Neuronal stem cell (in vitro differentiated cells): Measurements from ENCODE around the gene CYGB.

Experiments used
- DNase-seq: peaks from one replicate; pipeline ENCODE4 v3.0.0-alpha.2; 2013; ENCODE audit warnings: low spot score
- H2AFZ ChIP-seq: one replicate; pipeline ENCODE4 v1.6.1; 2013; ENCODE audit warnings: mild to moderate bottlenecking, low read length, inconsistent platforms
- H2AK5ac ChIP-seq: 2 replicates; pipeline ENCODE4 v1.6.1; 2013; ENCODE audit warnings: low read depth, mild to moderate bottlenecking, inconsistent platforms, low read length, moderate library complexity, mixed read lengths
- H2BK120ac ChIP-seq: 2 replicates; pipeline ENCODE4 v1.6.1; 2013; ENCODE audit warnings: low read depth, mild to moderate bottlenecking, inconsistent platforms, low read length, moderate library complexity, mixed read lengths
- H2BK12ac ChIP-seq: one replicate; pipeline ENCODE4 v1.6.1; 2013; ENCODE audit warnings: low read length, inconsistent platforms
- H2BK15ac ChIP-seq: 2 replicates; pipeline ENCODE4 v1.6.1; 2013; ENCODE audit warnings: mild to moderate bottlenecking, low read length, inconsistent platforms, mixed read lengths
- H2BK5ac ChIP-seq: one replicate; pipeline ENCODE4 v1.6.1; 2013; ENCODE audit warnings: inconsistent platforms, mild to moderate bottlenecking, low read length, moderate library complexity
- H3K14ac ChIP-seq: one replicate; pipeline ENCODE4 v1.6.1; 2013; ENCODE audit warnings: low read length, inconsistent platforms
- H3K18ac ChIP-seq: 2 replicates; pipeline ENCODE4 v1.6.1; 2013; ENCODE audit warnings: low read length, inconsistent platforms
- H3K23ac ChIP-seq: 2 replicates; pipeline ENCODE4 v1.6.1; 2013; ENCODE audit warnings: low read depth, mild to moderate bottlenecking, mixed read lengths, low read length, inconsistent platforms; ENCODE audit not compliant: poor library complexity
- H3K27ac ChIP-seq: replicated peaks from 3 replicates; pipeline ENCODE4 v1.5.1; 2013; ENCODE audit warnings: low read length, inconsistent platforms
- H3K27me3 ChIP-seq, 3 experiments: 2 replicates each; pipeline ENCODE4 v1.6.1; 2013; ENCODE audit warnings: low read length in 3 of 3, mild to moderate bottlenecking in 2 of 3, inconsistent platforms in 1 of 3, low read depth in 1 of 3, mixed read lengths in 1 of 3, moderate library complexity in 1 of 3; ENCODE audit not compliant: control insufficient read depth in 3 of 3, insufficient read depth in 3 of 3
- H3K36me3 ChIP-seq, 2 donors: replicated peaks in 1 of 2; 2 replicates each; pipeline ENCODE4 v1.6.1; 2013; ENCODE audit warnings: low read length in 2 of 2; ENCODE audit not compliant: control insufficient read depth in 2 of 2, insufficient read depth in 2 of 2
- H3K4ac ChIP-seq: 2 replicates; pipeline ENCODE4 v1.6.1; 2013; ENCODE audit warnings: inconsistent platforms, mild to moderate bottlenecking, low read length, moderate library complexity
- H3K4me1 ChIP-seq, 2 donors: 1 replicate in 1 of 2; 2 replicates in 1 of 2; pipeline ENCODE4 v1.6.1; 2013; ENCODE audit warnings: low read length in 2 of 2, low read depth in 1 of 2; ENCODE audit not compliant: control insufficient read depth in 2 of 2, insufficient read depth in 1 of 2
- H3K4me2 ChIP-seq: one replicate; pipeline ENCODE4 v1.6.1; 2013; ENCODE audit warnings: mild to moderate bottlenecking, low read length, inconsistent platforms; ENCODE audit not compliant: insufficient read depth, poor library complexity, severe bottlenecking
- H3K4me3 ChIP-seq, 2 donors: 2 replicates each; pipeline ENCODE4 v1.5.1; 2013; ENCODE audit warnings: low read length in 2 of 2, mild to moderate bottlenecking in 2 of 2, inconsistent platforms in 1 of 2, moderate library complexity in 1 of 2
- H3K79me1 ChIP-seq: one replicate; pipeline ENCODE4 v1.6.1; 2013; ENCODE audit warnings: low read depth, mild to moderate bottlenecking, inconsistent platforms, low read length, moderate library complexity
- H3K9ac ChIP-seq: one replicate; pipeline ENCODE4 v1.6.1; 2013; ENCODE audit warnings: mild to moderate bottlenecking, low read depth, low read length, inconsistent platforms; ENCODE audit not compliant: poor library complexity
- H3K9me3 ChIP-seq, 2 donors: replicated peaks in 1 of 2; 2 replicates each; pipeline versions ENCODE3 to v1.6.1; 2013; ENCODE audit warnings: low read length in 2 of 2, mild to moderate bottlenecking in 2 of 2, inconsistent platforms in 1 of 2, low read depth in 1 of 2, mixed read lengths in 1 of 2, moderate library complexity in 1 of 2; ENCODE audit not compliant: control insufficient read depth in 2 of 2, insufficient read depth in 1 of 2
- H4K8ac ChIP-seq: one replicate; pipeline ENCODE4 v1.6.1; 2013; ENCODE audit warnings: low read depth, mild to moderate bottlenecking, inconsistent platforms, low read length, moderate library complexity
- H4K91ac ChIP-seq: one replicate; pipeline ENCODE4 v1.6.1; 2013; ENCODE audit warnings: low read length, low read depth, mild to moderate bottlenecking, inconsistent platforms; ENCODE audit not compliant: poor library complexity
- WGBS, 2 donors: extraction: QIAGEN DNeasy Blood & Tissue Kit; methylation state at CpG; one replicate each; pipeline ENCODE4 v1.1.7; 2013; ENCODE audit warnings: missing lambda C conversion rate in 2 of 2, mixed read lengths in 1 of 2; ENCODE audit not compliant: insufficient read length in 2 of 2, insufficient replicate concordance in 1 of 2; ENCODE audit errors: extremely low coverage in 2 of 2; 5-methylcytosine and 5-hydroxymethylcytosine counted together

Gene CYGB

GRCh38 chr17:76492123-76492988 lies 45.2 kb downstream of the CYGB start:
- no peak overlapping the region for H2BK12ac ChIP-seq
- no peaks in the 10 kb centered on the region for H3K36me3 ChIP-seq
- no CpG with 5 or more reads among the region's 11 CpGs for WGBS, 2 donors
- peak overlapping the region; percentile 41 for H2BK120ac ChIP-seq
- H2AK5ac ChIP-seq, result peak overlapping the region; percentile 81
- peaks cover 4 to 15% of the 10 kb centered on the region in 2 donors for H3K4me1 ChIP-seq
- H3K23ac ChIP-seq, result peak overlapping the region; percentile 55
- H2BK15ac ChIP-seq, result peak overlapping the region; percentile 30
- no peak overlapping the region for H3K4ac ChIP-seq
- peak overlapping the region; percentile 75 for H2BK5ac ChIP-seq
- no peak overlapping the region for H3K4me3 ChIP-seq
- peak overlapping the region; percentile 80 for H3K18ac ChIP-seq
- H3K27ac ChIP-seq, result no peak overlapping the region
- peak overlapping the region; percentile 44 for H3K9ac ChIP-seq
- H3K27me3 ChIP-seq, result peaks cover 0 to 47% (median 0%) of the 10 kb centered on the region in 3 experiments
- H3K79me1 ChIP-seq, result no peaks in the 10 kb centered on the region
- H2AFZ ChIP-seq, result peak overlapping the region; percentile 67
- peak overlapping the region; percentile 89 for H3K14ac ChIP-seq
- no peak overlapping the region for H4K91ac ChIP-seq
- H3K4me2 ChIP-seq, result no peak overlapping the region
- no peak for DNase-seq
- no peaks in the 10 kb centered on the region for H3K9me3 ChIP-seq
- peak overlapping the region; percentile 43 for H4K8ac ChIP-seq

- no peak overlapping the region for H3K9ac ChIP-seq
- no peak overlapping the region for H3K4me2 ChIP-seq
- H3K27ac ChIP-seq, result no peak overlapping the region
- no peak overlapping the region for H3K4ac ChIP-seq
- peaks cover 4 to 15% of the 10 kb centered on the region in 2 donors for H3K4me1 ChIP-seq
- no peak overlapping the region for H2BK12ac ChIP-seq
- H3K9me3 ChIP-seq, result no peaks in the 10 kb centered on the region
- no peak for DNase-seq
- H2BK15ac ChIP-seq, result peak overlapping the region; percentile 26
- H2AK5ac ChIP-seq, result peak overlapping the region; percentile 81
- H2AFZ ChIP-seq, result no peak overlapping the region
- H3K79me1 ChIP-seq, result no peaks in the 10 kb centered on the region
- no peak overlapping the region for H2BK120ac ChIP-seq
- no peak overlapping the region for H3K4me3 ChIP-seq
- no peak overlapping the region for H4K91ac ChIP-seq
- no CpG with 5 or more reads among the region's 17 CpGs for WGBS, 2 donors
- peak overlapping the region; percentile 52 for H3K18ac ChIP-seq
- no peak overlapping the region for H3K23ac ChIP-seq
- H2BK5ac ChIP-seq, result no peak overlapping the region
- H3K36me3 ChIP-seq, result no peaks in the 10 kb centered on the region
- no peak overlapping the region for H4K8ac ChIP-seq
- H3K27me3 ChIP-seq, result peaks cover 0 to 40% (median 0%) of the 10 kb centered on the region in 3 experiments
- H3K14ac ChIP-seq, result peak overlapping the region; percentile 84
These were observed 46.0 kb downstream of the CYGB start for GRCh38 chr17:76491271-76492122.

- WGBS, 2 donors, result no CpG with 5 or more reads among the region's 10 CpGs
- H3K9me3 ChIP-seq, result no peaks in the 10 kb centered on the region
- H3K4me2 ChIP-seq, result no peak overlapping the region
- no peaks in the 10 kb centered on the region for H3K36me3 ChIP-seq
- no peak overlapping the region for H2BK15ac ChIP-seq
- no peak overlapping the region for H2AFZ ChIP-seq
- no peak overlapping the region for H3K18ac ChIP-seq
- peak overlapping the region; percentile 81 for H2AK5ac ChIP-seq
- H2BK5ac ChIP-seq, result no peak overlapping the region
- no peak overlapping the region for H3K4ac ChIP-seq
- no peak overlapping the region for H3K23ac ChIP-seq
- no peak overlapping the region for H4K8ac ChIP-seq
- H3K9ac ChIP-seq, result no peak overlapping the region
- no peak overlapping the region for H2BK12ac ChIP-seq
- no peak overlapping the region for H3K14ac ChIP-seq
- H3K4me3 ChIP-seq, result no peak overlapping the region
- no peak overlapping the region for H3K27ac ChIP-seq
- peaks cover 0 to 27% (median 0%) of the 10 kb centered on the region in 3 experiments for H3K27me3 ChIP-seq
- H4K91ac ChIP-seq, result no peak overlapping the region
- DNase-seq, result no peak
- no peak overlapping the region for H2BK120ac ChIP-seq
- H3K4me1 ChIP-seq, result peaks cover 4 to 22% of the 10 kb centered on the region in 2 donors
- no peaks in the 10 kb centered on the region for H3K79me1 ChIP-seq
These were observed 47.3 kb downstream of the CYGB start for GRCh38 chr17:76490112-76490710.
